H9 (cell line): ENCODE measurements around the gene NHERF2. TPM values are rescaled to one million over a fixed set of nuclear protein-coding genes. Genes with fewer than 3 reads are reported as not detected.

Experiments
- DNase-seq: peaks from one replicate; pipeline ENCODE4 v3.0.0-alpha.2; 2017
- H2AFZ ChIP-seq: one replicate; pipeline ENCODE4 v1.6.1; 2013; ENCODE audit warnings: mild to moderate bottlenecking, low read length, control low read depth, moderate library complexity
- H2AK5ac ChIP-seq: 2 replicates; pipeline ENCODE4 v1.6.1; 2013; ENCODE audit warnings: low read length, control low read depth, mixed read lengths; ENCODE audit not compliant: insufficient read length
- H2BK120ac ChIP-seq: one replicate; pipeline ENCODE4 v1.6.1; 2013; ENCODE audit warnings: low read depth, mild to moderate bottlenecking, low read length, control low read depth, inconsistent platforms; ENCODE audit not compliant: poor library complexity, severe bottlenecking
- H2BK12ac ChIP-seq: 2 replicates; pipeline ENCODE4 v1.6.1; 2013; ENCODE audit warnings: low read length, control low read depth, mixed read lengths, low read depth; ENCODE audit not compliant: insufficient read length
- H2BK15ac ChIP-seq: 2 replicates; pipeline ENCODE4 v1.6.1; 2013; ENCODE audit warnings: low read depth, low read length, control low read depth
- H2BK20ac ChIP-seq: one replicate; pipeline ENCODE4 v1.6.1; 2013; ENCODE audit warnings: low read depth, mild to moderate bottlenecking, low read length, control low read depth, inconsistent platforms; ENCODE audit not compliant: poor library complexity, severe bottlenecking
- H2BK5ac ChIP-seq: 2 replicates; pipeline ENCODE4 v1.6.1; 2013; ENCODE audit warnings: low read length, control low read depth, mixed read lengths; ENCODE audit not compliant: insufficient read length
- H3K14ac ChIP-seq: 2 replicates; pipeline ENCODE4 v1.6.1; 2013; ENCODE audit warnings: low read length, control low read depth; ENCODE audit not compliant: insufficient read depth
- H3K18ac ChIP-seq: 2 replicates; pipeline ENCODE4 v1.6.1; 2013; ENCODE audit warnings: low read depth, mild to moderate bottlenecking, mixed read lengths, low read length, control low read depth; ENCODE audit not compliant: insufficient read length
- H3K23ac ChIP-seq: 2 replicates; pipeline ENCODE4 v1.6.1; 2013; ENCODE audit warnings: low read length, control low read depth, mixed read lengths, low read depth; ENCODE audit not compliant: insufficient read length
- H3K23me2 ChIP-seq: 2 replicates; pipeline ENCODE4 v1.6.1; 2013; ENCODE audit warnings: low read depth, mild to moderate bottlenecking, mixed read lengths, low read length, control low read depth; ENCODE audit not compliant: insufficient read length, poor library complexity, severe bottlenecking
- H3K27ac ChIP-seq: 2 replicates; pipeline ENCODE4 v1.5.1; 2013; ENCODE audit warnings: low read length, control low read depth, mixed read lengths, low read depth; ENCODE audit not compliant: insufficient read length
- H3K27me3 ChIP-seq: 2 replicates; pipeline ENCODE4 v1.6.1; 2013; ENCODE audit warnings: low read length, control low read depth, inconsistent platforms; ENCODE audit not compliant: insufficient read depth
- H3K4ac ChIP-seq: 2 replicates; pipeline ENCODE4 v1.6.1; 2013; ENCODE audit warnings: low read depth, mild to moderate bottlenecking, control low read depth, inconsistent platforms, low read length, moderate library complexity
- H3K4me1 ChIP-seq: 2 replicates; pipeline ENCODE4 v1.6.1; 2013; ENCODE audit warnings: low read length, control low read depth, inconsistent platforms; ENCODE audit not compliant: insufficient read depth
- H3K4me2 ChIP-seq: 2 replicates; pipeline ENCODE4 v1.6.1; 2013; ENCODE audit warnings: low read length, control low read depth, mixed read lengths; ENCODE audit not compliant: insufficient read length, insufficient read depth
- H3K56ac ChIP-seq: 2 replicates; pipeline ENCODE4 v1.6.1; 2013; ENCODE audit warnings: low read depth, mild to moderate bottlenecking, mixed read lengths, low read length, control low read depth; ENCODE audit not compliant: insufficient read length
- H3K79me1 ChIP-seq: 2 replicates; pipeline ENCODE4 v1.6.1; 2013; ENCODE audit warnings: low read depth, mild to moderate bottlenecking, moderate library complexity, low read length, control low read depth, inconsistent platforms; ENCODE audit not compliant: insufficient read depth, poor library complexity, severe bottlenecking
- H3K79me2 ChIP-seq: 2 replicates; pipeline ENCODE4 v1.6.1; 2013; ENCODE audit warnings: low read length, control low read depth, inconsistent platforms; ENCODE audit not compliant: insufficient read depth
- H3K9ac ChIP-seq: 2 replicates; pipeline ENCODE4 v1.6.1; 2013; ENCODE audit warnings: low read length, control low read depth, mixed read lengths; ENCODE audit not compliant: insufficient read length; ENCODE audit errors: extremely low read depth
- H3K9me3 ChIP-seq: one replicate; pipeline ENCODE4 v1.6.1; 2013; ENCODE audit warnings: low read depth, low read length, inconsistent platforms; ENCODE audit not compliant: control insufficient read depth
- H3T11ph ChIP-seq: one replicate; pipeline ENCODE4 v1.6.1; 2013; ENCODE audit warnings: mild to moderate bottlenecking, low read length, control low read depth, inconsistent platforms
- H4K20me1 ChIP-seq: one replicate; pipeline ENCODE4 v1.6.1; 2013; ENCODE audit not compliant: control insufficient read depth, insufficient read length, insufficient read depth
- H4K5ac ChIP-seq: 2 replicates; pipeline ENCODE4 v1.6.1; 2013; ENCODE audit warnings: low read depth, mild to moderate bottlenecking, mixed read lengths, low read length, control low read depth; ENCODE audit not compliant: insufficient read length
- H4K8ac ChIP-seq: replicated peaks from 2 replicates; pipeline ENCODE4 v1.6.1; 2013; ENCODE audit warnings: low read length, control low read depth, mixed read lengths, low read depth; ENCODE audit not compliant: insufficient read length
- H4K91ac ChIP-seq: 2 replicates; pipeline ENCODE4 v1.6.1; 2013; ENCODE audit warnings: low read depth, mild to moderate bottlenecking, moderate library complexity, mixed read lengths, low read length, control low read depth; ENCODE audit not compliant: insufficient read length
- H3K27ac Mint-ChIP-seq, 3 experiments: 2 replicates in 2 of 3; 3 replicates in 1 of 3; pipeline ENCODE4 v1.8.0; 2020 to 2021; ENCODE audit warnings: mixed read lengths in 3 of 3, mild to moderate bottlenecking in 1 of 3, moderate library complexity in 1 of 3
- H3K27me3 Mint-ChIP-seq: 2 replicates; pipeline ENCODE4 v1.8.0; 2021; ENCODE audit warnings: low read depth, mild to moderate bottlenecking, moderate library complexity, mixed read lengths
- H3K36me3 Mint-ChIP-seq, 3 experiments: 2 replicates in 2 of 3; 3 replicates in 1 of 3; pipeline ENCODE4 v1.8.0; 2020 to 2021; ENCODE audit warnings: low read depth in 3 of 3, mixed read lengths in 3 of 3; ENCODE audit not compliant: insufficient read depth in 1 of 3
- H3K4me1 Mint-ChIP-seq, 2 experiments: 2 replicates each; pipeline ENCODE4 v1.8.0; 2020; ENCODE audit warnings: mixed read lengths in 2 of 2
- H3K4me3 Mint-ChIP-seq, 2 experiments: 2 replicates in 1 of 2; 3 replicates in 1 of 2; pipeline ENCODE4 v1.8.0; 2020 to 2021; ENCODE audit warnings: mild to moderate bottlenecking in 2 of 2, mixed read lengths in 2 of 2, moderate library complexity in 1 of 2
- H3K9me3 Mint-ChIP-seq, 2 experiments: 2 replicates in 1 of 2; 3 replicates in 1 of 2; pipeline ENCODE4 v1.8.0; 2020; ENCODE audit warnings: mild to moderate bottlenecking in 2 of 2, mixed read lengths in 2 of 2, moderate library complexity in 1 of 2
- CTCF ChIP-seq: fragments of 200-600 bp; sonication (generic); conservative IDR thresholded peaks from 3 replicates; pipeline ENCODE4 v1.8.0; 2021; ENCODE audit warnings: antibody characterized with exemption, mild to moderate bottlenecking
- WGBS: extraction: QIAGEN DNeasy Blood & Tissue Kit; methylation state at CpG from one replicate; pipeline ENCODE4 v1.1.7; 2013; ENCODE audit warnings: missing lambda C conversion rate, low lambda C conversion rate, mixed read lengths; ENCODE audit not compliant: insufficient read length; ENCODE audit errors: extremely low coverage; 5-methylcytosine and 5-hydroxymethylcytosine counted together
- total RNA-seq: library from RNA; stranded (reverse); gene quantifications from 2 replicates; pipeline ENCODE4 v1.2.1, GENCODE V29; 2021

The NHERF2 gene
- total RNA-seq, 1 experiment from 2014 or later, result 15.3 TPM

- H4K8ac ChIP-seq, result no peak overlapping the region
- no peak overlapping the region for H2AFZ ChIP-seq
- H2BK12ac ChIP-seq, result no peak overlapping the region
- H4K91ac ChIP-seq, result no peak overlapping the region
- peak; percentile 97 for DNase-seq
- peaks cover 18 to 30% of the 10 kb centered on the region in 2 experiments for H3K4me1 Mint-ChIP-seq
- WGBS, result no CpG with 5 or more reads among the region's 36 CpGs
- H3K23me2 ChIP-seq, result peaks cover 6% of the 10 kb centered on the region
- H3K4me1 ChIP-seq, result peaks cover 2% of the 10 kb centered on the region; the same call in 1 of the 2 replicates
- H2BK20ac ChIP-seq, result no peak overlapping the region
- H3K27ac ChIP-seq, result no peak overlapping the region
- H3K27me3 Mint-ChIP-seq, result no peaks in the 10 kb centered on the region
- H3K23ac ChIP-seq, result no peak overlapping the region
- peak; percentile 99 for TF ChIP-seq CTCF
- no peak overlapping the region for H3K4me2 ChIP-seq
- no peak overlapping the region for H2BK15ac ChIP-seq
- 0 out of 2 replicates have a peak overlapping the region, but pooled peaks have one; percentile 5 for H3K14ac ChIP-seq
- H4K5ac ChIP-seq, result no peak overlapping the region
- peak overlapping the region in 1 of 2 experiments; percentile 55; a peak in 1 of 5 replicates for H3K4me3 Mint-ChIP-seq
- peaks cover 18 to 40% (median 40%) of the 10 kb centered on the region in 3 experiments for H3K36me3 Mint-ChIP-seq
- no peak overlapping the region for H3K4ac ChIP-seq
- H2AK5ac ChIP-seq, result no peak overlapping the region
- H2BK120ac ChIP-seq, result no peak overlapping the region
- H3K27ac Mint-ChIP-seq, result peak overlapping the region in 1 of 3 experiments; percentile 28; a peak in 2 of 7 replicates
- no peak overlapping the region for H3K56ac ChIP-seq
- peak overlapping the region; percentile 11 for H3K18ac ChIP-seq
- H3K27me3 ChIP-seq, result no peaks in the 10 kb centered on the region
- no peaks in the 10 kb centered on the region; a peak in 1 of 5 replicates for H3K9me3 Mint-ChIP-seq
- H3K79me1 ChIP-seq, result peaks cover 24% of the 10 kb centered on the region
- H3K9ac ChIP-seq, result no peak overlapping the region
- H3T11ph ChIP-seq, result no peak overlapping the region
- no peaks in the 10 kb centered on the region for H4K20me1 ChIP-seq
- H3K79me2 ChIP-seq, result peaks cover 26% of the 10 kb centered on the region; the same call in 1 of the 2 replicates
- H2BK5ac ChIP-seq, result no peak overlapping the region
- H3K9me3 ChIP-seq, result no peaks in the 10 kb centered on the region
Observed at GRCh38 chr16:2003827-2004641, 22.7 kb upstream of the NHERF2 start.
